Measurements from ENCODE around the gene OLFM2.

DNA sequence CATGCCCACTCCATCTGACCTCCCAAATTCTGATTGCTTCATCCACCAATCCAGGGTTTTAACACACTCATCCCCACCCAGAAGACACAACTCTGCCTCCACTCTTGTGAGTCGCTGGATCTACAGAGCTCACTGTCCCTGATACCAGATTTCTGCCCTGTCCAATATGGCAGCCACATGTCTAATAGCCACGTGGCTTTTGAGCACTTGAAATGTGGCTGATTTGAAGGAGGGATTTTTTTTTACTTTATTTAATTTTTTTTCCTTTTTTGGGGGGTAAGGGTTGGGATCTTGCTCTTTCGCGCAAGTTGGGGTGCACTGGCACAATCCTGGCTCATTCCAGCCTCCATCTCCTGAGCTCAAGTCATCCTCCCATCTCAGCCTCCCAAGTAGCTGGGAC, 24.8 kb upstream of the OLFM2 start:
- TF ChIP-seq SUZ12 (IDR thresholded peaks at IDR 0.05; ENCODE audit: extremely low read depth, insufficient read depth, insufficient read length) (no peak), YY1 (IDR thresholded peaks at IDR 0.05; ENCODE audit: insufficient read depth, insufficient read length) (no peak), ZNF274 (IDR thresholded peaks at IDR 0.05; ENCODE audit: low read depth, low read length) (no peak)
